Adrenal gland (tissue), 12 donors: ENCODE results near the gene MLLT1. TPM values are rescaled to one million over a fixed set of nuclear protein-coding genes. Genes with fewer than 3 reads are reported as not detected.
A peak's percentile ranks its signal among the peaks of the same experiment; 100 is the strongest.

Experiments used
- DNase-seq, 7 donors: peaks; one replicate each; pipeline ENCODE4 v3.0.0-alpha.2; 2019 to 2020
- H3K27ac ChIP-seq, 5 donors: fragments of 200-600 bp; sonication (generic) in 4 of 5; 1 replicate in 3 of 5; 2 replicates in 2 of 5; pipeline versions ENCODE4 v1.5.1 to v1.8.0; 2016 to 2020; ENCODE audit warnings: mild to moderate bottlenecking in 1 of 5
- H3K27me3 ChIP-seq: fragments of 200-600 bp; 2 replicates; pipeline ENCODE4 v1.8.0; 2021
- H3K36me3 ChIP-seq, 2 donors: fragments of 200-600 bp; replicated peaks in 1 of 2; 1 replicate in 1 of 2; 2 replicates in 1 of 2; pipeline versions ENCODE4 v1.5.1 to v1.8.0; 2018 to 2022
- H3K4me1 ChIP-seq, 2 donors: fragments of 200-600 bp; replicated peaks in 1 of 2; 1 replicate in 1 of 2; 2 replicates in 1 of 2; pipeline versions ENCODE4 v1.5.1 to v1.8.0; 2018 to 2021
- H3K4me3 ChIP-seq, 4 donors: fragments of 200-600 bp; sonication (generic) in 3 of 4; one replicate each; pipeline ENCODE4 v1.5.1; 2016 to 2018
- H3K9me3 ChIP-seq, 3 donors: fragments of 200-600 bp; sonication (generic) in 1 of 3; replicated peaks in 1 of 3; 1 replicate in 2 of 3; 2 replicates in 1 of 3; pipeline versions ENCODE4 v1.5.1 to v1.8.0; 2016 to 2021
- CTCF ChIP-seq, 6 experiments: fragments of 450-650 bp in 4 of 6; fragments of 200-600 bp in 2 of 6; sonication (generic) in 1 of 6; IDR thresholded peaks; 1 replicate in 5 of 6; 2 replicates in 1 of 6; pipeline versions ENCODE4 v1.5.1 to v1.8.0; 2016 to 2021; ENCODE audit warnings: antibody characterized with exemption in 6 of 6, mild to moderate bottlenecking in 2 of 6, moderate library complexity in 1 of 6
- POLR2A ChIP-seq, 2 donors: fragments of 450-650 bp; IDR thresholded peaks; one replicate each; pipeline ENCODE4 v1.6.1; 2017; ENCODE audit warnings: antibody characterized with exemption in 2 of 2, mild to moderate bottlenecking in 2 of 2, moderate library complexity in 1 of 2
- whole genome bisulfite sequencing, 4 donors: extraction: QIAGEN DNeasy Blood & Tissue Kit in 2 of 4; methylation state at CpG; one replicate each; pipeline versions ENCODE4 v1.1.5 to v1.1.7; 2013 to 2017; 5-methylcytosine and 5-hydroxymethylcytosine counted together
- intact Hi-C, 2 donors: fragments of 100-400 bp; cut with DNase I; formaldehyde crosslinking; loops; one replicate each; pipeline versions ENCODE4 v1.14.1 to v1.15.0; 2022 to 2023
- polyA plus RNA-seq, 3 donors: library from polyadenylated mRNA; stranded (reverse); fragments of 200-250 nt in 2 of 3; fragments of 350-450 nt in 1 of 3; fragmentation: Illumina TruSeq in 1 of 3; extraction: RNeasy Lipid Tissue Mini Kit (QIAGEN cat#74804) in 1 of 3; gene quantifications; one replicate each; pipeline ENCODE4 v1.2.3, GENCODE V29; 2013 to 2014
- total RNA-seq, 9 donors: library from RNA; depleted of rRNA in 4 of 9; stranded (reverse); fragments of >200 nt in 4 of 9; fragments of 120-200 nt in 1 of 9; fragmentation: NEBNext Ultra II Directional in 1 of 9; extraction: Animal tissue kit (Norgen Biotek cat#: 25700) in 1 of 9; gene quantifications; one replicate each; pipeline versions ENCODE4 v1.1.0 to v1.2.4, GENCODE V29; 2013 to 2023
- donor health status: healthy with polysubstance abuse.
- donor health status: Bipolar disorder and iron deficiency.
- donor health status: DM: yes; HTN: yes; CAD: no.
- donor health status: DM: no; HTN: no; CAD: no.
- donor health status: DM: no; HTN: no; CAD: no.
- donor health status: DM: yes; HTN: yes; CAD: no.

MLLT1 gene
- total and polyA plus RNA-seq, 12 donors: 9.3 to 66.3 (median 28.2) TPM

- Histone ChIP-seq H3K9me3 (no peaks in the 10 kb centered on the region), H3K36me3 (peaks cover 0 to 19% of the 10 kb centered on the region in 2 donors), H3K4me3 (no peak overlapping the region), H3K27me3 (no peaks in the 10 kb centered on the region), H3K27ac (no peak overlapping the region), H3K4me1 (peaks cover 6 to 19% of the 10 kb centered on the region in 2 donors)
- intact Hi-C loops: loop anchor here in 1 of 2 donors (5.0 kb wide), 1 partner anchor 87 kb away; no protein-coding TSS in a partner anchor
- DNase-seq: peak in 3 of 7 donors; percentile 6 to 22 (median 17)
- WGBS, 4 donors: 90 to 96% (median 92%) methylated on average over 12 to 41 of the region's 41 CpGs
- TF ChIP-seq CTCF (IDR thresholded peaks at IDR 0.05) (no peak), POLR2A (IDR thresholded peaks at IDR 0.05) (no peak)
Observed at GRCh38 chr19:6214881-6215541, 64.8 kb downstream of the MLLT1 start.

GRCh38 chr19:6213696-6214641, 65.8 kb downstream of the MLLT1 start:
- Histone ChIP-seq H3K27me3 (no peaks in the 10 kb centered on the region), H3K36me3 (peaks cover 0 to 19% of the 10 kb centered on the region in 2 donors), H3K4me3 (no peak overlapping the region), H3K4me1 (peaks cover 0 to 9% of the 10 kb centered on the region in 2 donors), H3K27ac (no peak overlapping the region), H3K9me3 (no peaks in the 10 kb centered on the region)
- peak in 2 of 7 donors; percentile 12 to 16 for DNase-seq
- intact Hi-C loops: no loop called here
- WGBS, 4 donors: 85 to 90% (median 86%) methylated on average over 11 to 32 of the region's 32 CpGs
- no peak for TF ChIP-seq CTCF (IDR thresholded peaks at IDR 0.05)
- no peak for TF ChIP-seq POLR2A (IDR thresholded peaks at IDR 0.05)

- H3K9me3 ChIP-seq: no peaks in the 10 kb centered on the region
- H3K4me3 ChIP-seq: no peak overlapping the region
- WGBS, 4 donors: 85 to 100% (median 91%) methylated on average over 1 to 12 of the region's 12 CpGs; no CpG with 5 or more reads in 1 of the 4 donors
- no peaks in the 10 kb centered on the region for H3K27me3 ChIP-seq
- H3K36me3 ChIP-seq: peaks cover 0 to 19% of the 10 kb centered on the region in 2 donors
- TF ChIP-seq CTCF (IDR thresholded peaks at IDR 0.05) (no peak), POLR2A (IDR thresholded peaks at IDR 0.05) (no peak)
- no peak overlapping the region for H3K27ac ChIP-seq
- intact Hi-C loops: no loop called here
- DNase-seq: peak in 1 of 7 donors; percentile 12
- H3K4me1 ChIP-seq: peaks cover 0 to 2% of the 10 kb centered on the region in 2 donors
Observed at GRCh38 chr19:6213266-6213595, 66.5 kb downstream of the MLLT1 start.
